ENCODE data around the gene RPL13. TPM values are rescaled to one million over a fixed set of nuclear protein-coding genes. Genes with fewer than 3 reads are reported as not detected.

The RPL13 gene
- polyA plus RNA-seq, 3 donors, result 1,251 to 2,437 (median 1,329) TPM

DNA sequence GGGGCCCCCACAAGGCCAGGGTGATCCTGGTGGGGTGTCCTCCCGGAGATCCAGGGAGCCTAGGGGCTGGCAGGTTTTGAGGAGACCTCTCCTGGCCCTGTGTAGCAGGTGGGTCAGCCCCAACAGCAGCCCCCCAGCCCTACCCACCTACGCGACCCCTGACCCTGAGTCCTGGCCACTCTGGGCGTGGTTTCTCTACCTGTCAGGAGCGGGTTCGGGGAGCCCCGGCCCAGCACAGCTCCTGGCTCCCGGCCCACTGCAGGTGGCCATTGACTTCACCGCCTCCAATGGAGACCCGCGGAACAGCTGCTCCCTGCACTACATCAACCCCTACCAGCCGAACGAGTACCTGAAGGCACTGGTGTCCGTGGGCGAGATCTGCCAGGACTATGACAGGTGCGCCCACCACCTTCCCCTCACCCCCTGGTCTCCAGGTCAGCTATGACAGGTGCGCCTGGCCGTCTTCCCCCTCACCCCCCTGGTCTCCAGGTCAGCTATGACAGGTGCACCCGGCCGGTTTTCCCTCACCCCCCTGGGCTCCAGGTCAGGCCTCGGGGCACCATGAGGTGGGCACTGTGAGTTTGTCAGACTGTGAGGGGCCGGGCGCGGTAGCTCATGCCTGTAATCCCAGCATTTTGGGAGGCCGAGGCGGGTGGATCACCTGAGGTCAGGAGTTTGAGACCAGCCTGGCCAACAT is 28.1 kb downstream of the RPL13 start:
- H3K4me3 ChIP-seq (replicated peaks in 1 of 3; ENCODE audit: low read depth in 2 of 3, low read length in 3 of 3), result no peak overlapping the region
- H3K27ac ChIP-seq (ENCODE audit: low read depth in 1 of 2, low read length in 2 of 2), result no peak overlapping the region
- H3K4me2 ChIP-seq (replicated peaks; ENCODE audit: extremely low read depth, low read length, poor library complexity, severe bottlenecking), result no peak overlapping the region
- no peaks in the 10 kb centered on the region for H4K20me1 ChIP-seq (ENCODE audit: insufficient read depth, low read length)
- TF ChIP-seq, protein P1, sequence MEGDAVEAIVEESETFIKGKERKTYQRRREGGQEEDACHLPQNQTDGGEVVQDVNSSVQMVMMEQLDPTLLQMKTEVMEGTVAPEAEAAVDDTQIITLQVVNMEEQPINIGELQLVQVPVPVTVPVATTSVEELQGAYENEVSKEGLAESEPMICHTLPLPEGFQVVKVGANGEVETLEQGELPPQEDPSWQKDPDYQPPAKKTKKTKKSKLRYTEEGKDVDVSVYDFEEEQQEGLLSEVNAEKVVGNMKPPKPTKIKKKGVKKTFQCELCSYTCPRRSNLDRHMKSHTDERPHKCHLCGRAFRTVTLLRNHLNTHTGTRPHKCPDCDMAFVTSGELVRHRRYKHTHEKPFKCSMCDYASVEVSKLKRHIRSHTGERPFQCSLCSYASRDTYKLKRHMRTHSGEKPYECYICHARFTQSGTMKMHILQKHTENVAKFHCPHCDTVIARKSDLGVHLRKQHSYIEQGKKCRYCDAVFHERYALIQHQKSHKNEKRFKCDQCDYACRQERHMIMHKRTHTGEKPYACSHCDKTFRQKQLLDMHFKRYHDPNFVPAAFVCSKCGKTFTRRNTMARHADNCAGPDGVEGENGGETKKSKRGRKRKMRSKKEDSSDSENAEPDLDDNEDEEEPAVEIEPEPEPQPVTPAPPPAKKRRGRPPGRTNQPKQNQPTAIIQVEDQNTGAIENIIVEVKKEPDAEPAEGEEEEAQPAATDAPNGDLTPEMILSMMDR (IDR thresholded peaks at IDR 0.05), result no peak
- Mint-ChIP-seq H3K4me3 (no peak overlapping the region), H3K27ac (no peak overlapping the region), H3K9me3 (peaks cover 0 to 4% (median 2%) of the 10 kb centered on the region in 7 donors), H3K4me1 (no peaks in the 10 kb centered on the region), H3K27me3 (ENCODE audit: low read depth in 3 of 3) (peaks cover 0 to 3% (median 1%) of the 10 kb centered on the region in 3 donors), H3K36me3 (no peaks in the 10 kb centered on the region)
- H3K9ac ChIP-seq (ENCODE audit: insufficient read depth, low read length, poor library complexity, severe bottlenecking), result no peak overlapping the region
- H3K79me2 ChIP-seq (ENCODE audit: insufficient read depth, low read length), result no peaks in the 10 kb centered on the region
- 97% methylated on average over 17 of the region's 26 CpGs for WGBS (ENCODE audit: insufficient coverage)
- DNase-seq, result no peak
- no peak overlapping the region for H2AFZ ChIP-seq (ENCODE audit: insufficient read depth, low read depth, low read length, poor library complexity, severe bottlenecking)
- peaks cover 0 to 18% of the 10 kb centered on the region in 2 donors for H3K9me3 ChIP-seq (replicated peaks in 1 of 2; ENCODE audit: control insufficient read depth in 1 of 2, insufficient read depth in 1 of 2, low read length in 2 of 2)
- intact Hi-C loops (cut with micrococcal nuclease), result no loop called here
- no peaks in the 10 kb centered on the region for H3K36me3 ChIP-seq (replicated peaks in 1 of 2; ENCODE audit: control insufficient read depth in 1 of 2, insufficient read depth in 2 of 2, low read length in 2 of 2)
- H3K4me1 ChIP-seq (ENCODE audit: control insufficient read depth in 1 of 2, insufficient read depth in 2 of 2, low read length in 2 of 2), result no peaks in the 10 kb centered on the region
- no peaks in the 10 kb centered on the region for H3K27me3 ChIP-seq (ENCODE audit: control insufficient read depth in 2 of 2, insufficient read depth in 2 of 2, low read length in 2 of 2)

DNA sequence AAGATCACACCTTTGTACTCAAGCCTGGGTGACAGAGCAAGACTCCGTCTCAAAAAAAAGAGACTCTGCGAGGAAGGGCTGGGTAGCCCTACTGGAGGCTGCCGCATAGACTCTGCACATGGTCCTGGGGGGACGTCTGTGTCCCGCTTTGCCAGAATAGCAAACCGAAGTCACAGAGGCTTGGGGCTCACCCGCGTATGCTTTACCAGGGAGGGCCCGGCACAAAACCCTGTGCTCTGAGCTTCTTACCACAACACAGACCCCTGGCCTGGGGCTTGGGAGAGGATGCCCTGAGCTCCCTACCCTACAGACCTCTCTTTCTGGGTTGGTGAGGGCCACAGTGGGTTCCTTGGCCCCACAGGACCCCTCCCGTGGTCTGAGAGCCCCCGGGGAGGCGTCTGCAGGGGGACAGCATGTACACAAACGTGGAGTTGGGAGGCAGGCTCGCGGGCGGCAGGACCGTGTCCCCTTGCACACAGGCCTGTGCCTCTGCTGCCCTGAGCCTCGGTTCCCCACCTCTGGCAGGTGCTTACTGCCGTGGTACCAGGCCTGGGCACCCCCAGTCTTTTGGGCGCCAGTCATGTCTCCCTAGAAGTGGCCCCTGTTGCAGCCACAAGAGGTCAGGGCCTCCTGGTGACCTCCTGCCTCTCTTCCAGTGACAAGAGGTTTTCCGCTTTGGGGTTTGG is 28.9 kb downstream of the RPL13 start:
- peaks cover 0 to 3% (median 1%) of the 10 kb centered on the region in 3 donors for H3K27me3 Mint-ChIP-seq (ENCODE audit: low read depth in 3 of 3)
- no peak overlapping the region for H3K27ac ChIP-seq (ENCODE audit: low read depth in 1 of 2, low read length in 2 of 2)
- H3K9ac ChIP-seq (ENCODE audit: insufficient read depth, low read length, poor library complexity, severe bottlenecking), result no peak overlapping the region
- H3K79me2 ChIP-seq (ENCODE audit: insufficient read depth, low read length), result no peaks in the 10 kb centered on the region
- H3K4me3 Mint-ChIP-seq, result no peak overlapping the region
- WGBS (ENCODE audit: insufficient coverage), result 95% methylated on average over 15 of the region's 21 CpGs
- no peak overlapping the region for H2AFZ ChIP-seq (ENCODE audit: insufficient read depth, low read depth, low read length, poor library complexity, severe bottlenecking)
- no peak for DNase-seq
- H3K9me3 Mint-ChIP-seq, result peaks cover 0 to 4% (median 2%) of the 10 kb centered on the region in 7 donors
- H3K27ac Mint-ChIP-seq, result no peak overlapping the region
- H3K4me2 ChIP-seq (replicated peaks; ENCODE audit: extremely low read depth, low read length, poor library complexity, severe bottlenecking), result no peak overlapping the region
- H4K20me1 ChIP-seq (ENCODE audit: insufficient read depth, low read length), result no peaks in the 10 kb centered on the region
- no peaks in the 10 kb centered on the region for H3K4me1 Mint-ChIP-seq
- peaks cover 0 to 18% of the 10 kb centered on the region in 2 donors for H3K9me3 ChIP-seq (replicated peaks in 1 of 2; ENCODE audit: control insufficient read depth in 1 of 2, insufficient read depth in 1 of 2, low read length in 2 of 2)
- H3K27me3 ChIP-seq (ENCODE audit: control insufficient read depth in 2 of 2, insufficient read depth in 2 of 2, low read length in 2 of 2), result no peaks in the 10 kb centered on the region
- TF ChIP-seq, protein P1 (IDR thresholded peaks at IDR 0.05), result no peak
- intact Hi-C loops (cut with micrococcal nuclease), result no loop called here
- no peak overlapping the region for H3K4me3 ChIP-seq (replicated peaks in 1 of 3; ENCODE audit: low read depth in 2 of 3, low read length in 3 of 3)
- no peaks in the 10 kb centered on the region for H3K4me1 ChIP-seq (ENCODE audit: control insufficient read depth in 1 of 2, insufficient read depth in 2 of 2, low read length in 2 of 2)
- no peaks in the 10 kb centered on the region for H3K36me3 ChIP-seq (replicated peaks in 1 of 2; ENCODE audit: control insufficient read depth in 1 of 2, insufficient read depth in 2 of 2, low read length in 2 of 2)
- no peaks in the 10 kb centered on the region for H3K36me3 Mint-ChIP-seq
